Mononuclear cell (primary cell): ENCODE results near the gene MAP2K3. TPM values are rescaled to one million over a fixed set of nuclear protein-coding genes. Genes with fewer than 3 reads are reported as not detected.
"Not testable (repeated sequence)": the region's sequence is repeated elsewhere in the genome, so short reads cannot be mapped to it uniquely, and the experiment has no call there.

Source experiments
- H3K27me3 ChIP-seq: 2 replicates; pipeline ENCODE4 v1.6.0; 2011; ENCODE audit warnings: low read length, control low read depth; ENCODE audit not compliant: insufficient read depth
- H3K4me1 ChIP-seq: 2 replicates; pipeline ENCODE4 v1.5.1; 2011; ENCODE audit warnings: mild to moderate bottlenecking, low read length, control low read depth; ENCODE audit not compliant: insufficient read depth
- H3K4me3 ChIP-seq: 2 replicates; pipeline ENCODE4 v1.5.1; 2011; ENCODE audit warnings: mild to moderate bottlenecking, low read length, moderate library complexity
- H3K9me3 ChIP-seq: 2 replicates; pipeline ENCODE4 v1.5.1; 2011; ENCODE audit warnings: low read depth, mild to moderate bottlenecking, control low read depth, low read length
- total RNA-seq: library from RNA; depleted of rRNA; stranded (reverse); fragments of >200 nt; gene quantifications from one replicate; pipeline ENCODE4 v1.2.3, GENCODE V29; 2012

MAP2K3 gene
- total RNA-seq, 1 donor: 57.4 TPM

DNA sequence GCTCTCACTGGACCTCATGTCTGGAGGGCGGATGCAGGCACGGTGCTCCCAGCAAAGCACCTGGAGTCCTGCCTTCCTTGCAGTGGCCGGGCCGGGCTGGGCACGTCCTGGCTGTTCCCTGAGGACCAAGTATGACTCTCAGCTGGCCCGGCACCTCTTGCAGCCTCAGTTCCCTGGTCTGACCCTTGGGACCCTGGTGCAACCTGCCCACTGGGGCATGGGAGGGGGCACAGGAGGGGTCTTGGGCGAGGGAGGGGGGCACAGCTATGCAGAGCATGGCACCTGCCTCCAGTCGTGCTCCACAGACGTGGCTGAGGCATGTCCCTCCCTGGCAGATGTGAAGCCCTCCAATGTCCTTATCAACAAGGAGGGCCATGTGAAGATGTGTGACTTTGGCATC, 19.6 kb downstream of the MAP2K3 start:
- Histone ChIP-seq H3K4me1 (no peaks in the 10 kb centered on the region), H3K27me3 (no peaks in the 10 kb centered on the region), H3K9me3 (no peaks in the 10 kb centered on the region), H3K4me3 (no peak overlapping the region)

DNA sequence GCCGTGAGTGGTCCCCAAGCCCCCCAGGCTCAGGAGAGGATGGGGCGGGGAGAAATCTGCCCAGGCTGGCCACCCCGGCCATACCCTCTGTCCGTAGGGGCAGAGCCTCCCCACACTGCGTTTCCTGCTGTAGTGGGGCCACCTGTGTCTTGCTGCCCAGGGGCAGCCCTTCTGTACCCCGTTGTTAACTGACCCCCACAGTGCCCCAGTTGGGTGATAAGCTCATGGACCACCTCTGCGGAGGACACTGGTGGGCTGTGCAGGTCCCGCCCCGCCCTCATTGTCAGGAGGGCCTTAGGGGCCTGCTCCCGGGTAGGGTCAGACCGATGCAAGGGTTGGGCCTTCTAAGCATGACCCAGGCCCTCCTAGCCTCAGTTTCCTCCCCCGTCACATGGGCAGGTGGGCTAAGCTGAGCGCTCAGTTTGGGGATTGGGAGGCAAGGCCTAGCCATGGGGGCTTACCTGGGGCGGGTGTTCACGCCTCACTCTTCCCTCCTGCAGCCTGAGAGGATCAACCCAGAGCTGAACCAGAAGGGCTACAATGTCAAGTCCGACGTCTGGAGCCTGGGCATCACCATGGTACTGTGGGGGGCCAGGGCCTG, 20.1 kb downstream of the MAP2K3 start:
- H3K4me3 ChIP-seq, H3K4me1 ChIP-seq, H3K9me3 ChIP-seq, H3K27me3 ChIP-seq: not testable (repeated sequence)

DNA sequence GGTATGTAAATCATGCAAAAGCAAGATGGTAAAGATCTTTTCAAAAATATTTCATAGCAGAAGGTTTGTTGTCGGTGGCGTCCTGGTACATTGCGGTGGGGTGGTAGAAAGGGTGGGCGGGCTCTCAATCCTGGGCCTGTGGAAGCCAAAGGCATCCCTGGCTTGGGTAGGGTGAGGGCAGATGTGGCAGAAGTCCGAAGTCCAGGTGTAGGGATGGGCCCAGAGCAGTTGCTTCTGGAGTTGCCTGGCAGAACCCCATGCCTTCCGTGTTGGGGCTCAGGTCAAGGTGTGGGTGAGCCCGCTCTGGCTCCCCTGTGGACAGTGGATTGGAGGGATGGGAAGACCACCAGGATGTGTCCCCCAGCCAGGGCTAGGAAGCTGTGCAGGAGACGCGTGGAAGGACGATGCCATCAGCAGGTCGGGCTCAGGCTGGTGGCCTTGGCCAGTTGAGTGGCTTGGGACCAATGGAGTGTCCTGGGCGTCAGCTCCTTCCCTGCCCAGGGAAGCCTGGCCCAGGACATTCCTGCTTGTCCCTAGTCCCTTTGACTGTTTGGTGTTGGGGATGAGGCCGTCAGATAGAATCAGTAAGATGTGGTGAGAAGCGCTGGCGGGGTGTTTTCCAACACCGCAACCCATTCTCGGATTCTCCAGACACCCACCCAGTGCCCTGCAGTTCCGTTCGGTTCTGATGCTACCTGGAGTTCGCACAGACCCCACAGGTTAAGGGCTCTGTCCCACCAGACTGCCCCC, 21.1 kb downstream of the MAP2K3 start:
- not testable (repeated sequence) for H3K9me3 ChIP-seq, H3K4me1 ChIP-seq, H3K4me3 ChIP-seq, H3K27me3 ChIP-seq

DNA sequence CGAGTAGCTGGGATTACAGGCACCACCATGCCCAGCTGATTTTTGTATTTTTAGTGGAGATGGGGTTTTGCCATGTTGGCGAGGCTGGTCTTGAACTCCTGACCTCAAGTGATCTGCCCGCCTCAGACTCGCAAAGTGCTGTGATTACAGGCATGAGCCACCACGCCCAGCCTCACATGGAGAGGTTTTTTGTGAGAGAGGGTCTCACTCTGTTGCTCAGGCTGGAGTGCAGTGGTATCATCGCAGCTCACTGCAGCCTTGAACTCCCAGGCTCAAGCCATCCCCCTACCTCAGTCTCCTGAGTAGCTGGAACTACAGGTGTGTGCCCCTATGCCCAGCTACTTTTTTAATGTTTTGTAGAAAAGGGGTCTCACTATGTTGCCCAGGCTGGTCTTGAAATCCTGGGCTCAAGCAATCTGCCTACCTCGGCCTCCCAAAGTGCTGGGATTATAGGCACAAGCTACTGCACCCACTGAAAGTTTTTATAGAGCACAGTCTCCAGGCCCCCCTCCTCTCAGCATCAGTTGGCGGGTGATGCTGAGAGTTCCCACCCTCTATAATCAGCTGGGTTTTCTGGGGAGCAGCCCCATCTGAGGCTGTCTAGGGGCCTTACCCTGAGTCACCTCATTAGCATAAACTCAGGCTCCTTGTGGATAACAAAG, 22.2 kb downstream of the MAP2K3 start:
- H3K4me1 ChIP-seq, H3K27me3 ChIP-seq, H3K9me3 ChIP-seq, H3K4me3 ChIP-seq: not testable (repeated sequence)

DNA sequence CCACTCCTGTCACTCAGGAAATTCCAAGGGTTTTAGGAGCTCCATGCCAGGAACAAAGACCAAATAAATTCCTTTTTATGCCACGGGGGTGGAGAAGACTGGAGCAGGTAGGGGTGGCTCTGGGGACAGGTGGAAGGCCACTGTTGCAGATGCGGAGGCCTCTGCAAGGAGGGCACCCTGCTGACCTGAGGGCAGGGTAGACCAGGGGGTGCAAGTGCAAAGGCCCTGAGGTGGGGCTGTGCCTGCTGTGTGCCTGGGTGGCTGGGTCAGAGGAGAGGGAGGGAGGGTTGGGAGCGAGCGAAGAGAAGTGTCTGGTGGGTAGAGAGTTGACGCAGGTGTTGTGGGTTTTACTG, 22.7 kb downstream of the MAP2K3 start:
- H3K4me1 ChIP-seq, H3K9me3 ChIP-seq, H3K27me3 ChIP-seq, H3K4me3 ChIP-seq: not testable (repeated sequence)

DNA sequence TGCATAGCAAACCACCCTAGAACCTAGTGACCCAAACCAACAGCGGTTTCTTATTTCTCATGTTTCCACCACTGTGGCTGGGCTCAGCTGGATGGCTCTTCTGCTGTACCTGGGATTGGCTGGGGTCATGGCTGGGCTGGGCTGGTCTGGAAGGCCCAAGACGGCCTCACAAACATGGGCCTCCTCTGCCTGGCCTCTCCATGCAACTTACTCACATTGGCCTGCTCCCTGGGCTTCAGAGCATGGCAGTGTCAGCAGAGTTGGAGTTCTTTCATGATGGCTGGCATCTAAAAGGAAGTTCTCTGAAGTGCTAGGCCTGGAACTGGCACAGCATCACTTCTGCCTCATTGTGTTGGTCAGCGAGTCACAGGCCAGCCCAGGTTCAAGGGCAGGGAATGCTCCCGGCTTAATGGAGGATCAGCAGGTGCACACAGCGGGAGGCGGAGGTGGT, 24.4 kb downstream of the MAP2K3 start:
- H3K4me3 ChIP-seq, H3K27me3 ChIP-seq, H3K4me1 ChIP-seq, H3K9me3 ChIP-seq: not testable (repeated sequence)

DNA sequence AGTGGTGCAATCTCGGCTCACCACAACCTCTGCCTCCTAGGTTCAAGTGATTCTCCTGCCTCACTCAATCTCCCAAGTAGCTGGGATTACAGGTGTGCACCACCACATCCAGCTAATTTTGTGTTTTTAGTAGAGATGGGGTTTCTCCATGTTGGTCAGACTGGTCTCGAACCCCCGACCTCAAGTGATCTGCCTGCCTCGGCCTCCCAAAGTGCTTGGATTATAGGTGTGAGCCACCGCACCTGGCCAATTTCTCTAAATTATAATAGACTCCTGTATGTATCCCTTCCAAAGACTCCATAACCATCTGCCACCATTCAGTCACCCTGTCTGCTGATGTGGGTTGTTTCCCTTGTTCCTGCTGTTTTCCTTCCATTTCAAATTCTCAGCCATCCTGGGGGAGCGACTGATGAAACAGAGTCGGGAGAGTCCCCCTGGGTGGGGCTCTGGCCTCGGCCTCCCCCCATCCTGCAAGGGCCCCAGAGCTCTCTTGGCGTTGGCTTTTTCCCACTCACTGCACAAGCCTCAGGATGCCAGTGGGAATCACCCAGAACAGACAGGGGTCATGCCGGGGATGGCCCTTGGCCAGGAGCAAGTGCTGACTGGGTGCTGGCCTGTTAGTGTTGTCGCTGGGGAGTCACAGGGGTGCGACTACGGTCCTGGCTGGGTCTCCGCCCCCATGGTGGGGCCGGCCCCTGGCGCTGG, 25.7 kb downstream of the MAP2K3 start:
- H3K27me3 ChIP-seq, H3K4me3 ChIP-seq, H3K4me1 ChIP-seq, H3K9me3 ChIP-seq: not testable (repeated sequence)

DNA sequence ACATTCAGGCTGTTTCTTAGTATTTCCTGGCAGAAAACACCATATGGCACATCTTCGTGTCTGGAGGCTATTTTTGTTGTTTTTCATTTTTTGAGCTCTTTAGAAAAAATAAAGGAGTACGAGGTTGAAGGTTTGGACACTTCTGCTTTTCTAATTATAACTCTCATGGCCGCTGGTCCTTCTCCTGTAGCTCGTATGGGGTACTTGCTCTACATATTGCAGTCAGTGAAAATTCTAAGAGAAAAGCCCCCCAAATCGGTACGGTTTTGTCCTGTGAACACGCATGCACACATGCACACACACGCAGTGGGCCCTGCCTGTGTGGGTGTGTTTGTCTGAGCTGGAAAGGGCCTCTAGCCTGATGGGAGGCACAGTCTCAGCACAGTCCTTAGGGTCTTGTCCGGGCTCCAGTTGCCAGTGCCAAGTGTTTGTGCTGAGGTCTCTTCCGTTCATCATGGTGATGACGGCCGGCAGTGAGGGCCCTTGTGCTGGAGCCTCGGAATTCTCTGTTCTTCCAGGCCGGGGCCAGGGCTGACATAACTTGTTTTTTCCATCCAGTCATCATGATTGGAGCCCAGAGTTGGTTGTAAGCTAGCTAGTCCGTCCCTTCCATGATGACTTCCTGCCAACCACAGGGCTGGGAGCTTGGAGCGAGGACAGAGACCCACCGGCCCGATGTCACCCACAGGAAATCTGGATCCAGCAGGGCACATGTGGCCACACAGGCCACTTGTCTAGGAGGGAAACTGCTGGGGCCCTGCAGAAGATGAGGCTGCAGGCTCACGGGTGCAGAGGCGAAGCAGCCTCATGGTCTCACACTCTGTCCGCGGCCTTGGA, 26.5 kb downstream of the MAP2K3 start:
- not testable (repeated sequence) for H3K4me1 ChIP-seq, H3K9me3 ChIP-seq, H3K4me3 ChIP-seq, H3K27me3 ChIP-seq

DNA sequence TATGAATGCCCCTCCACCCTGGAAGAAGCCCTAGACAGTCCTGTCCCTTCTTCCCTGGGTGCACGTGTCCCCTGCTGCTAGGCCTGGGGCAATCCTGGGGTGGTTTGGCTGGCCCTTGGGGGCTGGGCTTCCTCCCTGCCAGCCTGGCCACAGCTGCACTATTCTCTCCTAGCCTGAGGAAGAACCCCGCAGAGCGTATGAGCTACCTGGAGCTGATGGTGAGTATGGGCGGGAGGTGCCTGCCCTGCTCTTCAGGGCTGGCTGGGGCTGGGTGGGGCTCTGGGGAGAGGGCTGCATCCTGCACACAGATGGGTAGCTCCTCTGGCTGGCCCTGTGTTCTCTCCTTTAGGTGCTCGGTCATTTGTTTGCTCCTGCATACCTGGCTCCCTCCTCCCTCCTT, 28.8 kb downstream of the MAP2K3 start:
- H3K9me3 ChIP-seq: no peaks in the 10 kb centered on the region
- H3K4me3 ChIP-seq: no peak overlapping the region
- no peaks in the 10 kb centered on the region for H3K27me3 ChIP-seq

DNA sequence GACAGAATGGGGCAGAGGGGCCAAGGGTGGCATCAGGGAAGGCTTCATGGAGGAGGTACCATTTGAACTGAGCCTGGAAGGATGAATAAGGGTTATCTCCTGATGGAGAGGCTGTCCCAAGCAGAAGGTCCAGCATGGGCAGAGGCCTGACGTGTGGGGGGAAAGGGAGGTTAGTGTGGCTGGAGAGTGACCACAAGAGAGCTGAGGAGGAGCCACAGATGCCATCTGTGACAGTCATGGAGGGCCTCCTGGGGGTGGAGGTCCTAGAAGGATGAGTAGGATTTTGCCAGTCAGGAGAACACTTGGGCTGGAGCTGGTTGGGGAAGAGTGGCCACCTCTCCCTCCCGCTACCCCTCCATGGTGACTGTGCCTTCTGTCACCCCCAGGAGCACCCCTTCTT, 29.2 kb downstream of the MAP2K3 start:
- not testable (repeated sequence) for H3K4me1 ChIP-seq, H3K27me3 ChIP-seq, H3K4me3 ChIP-seq, H3K9me3 ChIP-seq

More for the DNA sequence above, 28.8 kb downstream of the MAP2K3 start:
- H3K4me1 ChIP-seq: peaks cover 10% of the 10 kb centered on the region

DNA sequence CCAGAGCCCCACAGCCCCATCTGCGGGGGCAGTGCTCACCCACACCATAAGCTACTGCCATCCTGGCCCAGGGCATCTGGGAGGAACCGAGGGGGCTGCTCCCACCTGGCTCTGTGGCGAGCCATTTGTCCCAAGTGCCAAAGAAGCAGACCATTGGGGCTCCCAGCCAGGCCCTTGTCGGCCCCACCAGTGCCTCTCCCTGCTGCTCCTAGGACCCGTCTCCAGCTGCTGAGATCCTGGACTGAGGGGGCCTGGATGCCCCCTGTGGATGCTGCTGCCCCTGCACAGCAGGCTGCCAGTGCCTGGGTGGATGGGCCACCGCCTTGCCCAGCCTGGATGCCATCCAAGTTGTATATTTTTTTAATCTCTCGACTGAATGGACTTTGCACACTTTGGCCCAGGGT, 29.8 kb downstream of the MAP2K3 start:
- not testable (repeated sequence) for H3K9me3 ChIP-seq, H3K4me3 ChIP-seq, H3K27me3 ChIP-seq, H3K4me1 ChIP-seq

DNA sequence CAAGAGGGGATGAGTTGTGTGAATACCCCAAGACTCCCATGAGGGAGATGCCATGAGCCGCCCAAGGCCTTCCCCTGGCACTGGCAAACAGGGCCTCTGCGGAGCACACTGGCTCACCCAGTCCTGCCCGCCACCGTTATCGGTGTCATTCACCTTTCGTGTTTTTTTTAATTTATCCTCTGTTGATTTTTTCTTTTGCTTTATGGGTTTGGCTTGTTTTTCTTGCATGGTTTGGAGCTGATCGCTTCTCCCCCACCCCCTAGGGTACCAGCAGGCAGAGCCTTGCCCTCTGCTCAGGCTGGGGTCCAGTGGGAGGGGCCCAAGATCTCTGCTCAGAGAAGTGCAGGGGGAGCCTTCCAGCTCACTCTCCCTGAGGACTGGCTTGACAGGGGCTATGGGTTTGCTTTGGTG, 30.2 kb downstream of the MAP2K3 start:
- not testable (repeated sequence) for H3K9me3 ChIP-seq, H3K4me3 ChIP-seq, H3K4me1 ChIP-seq, H3K27me3 ChIP-seq

DNA sequence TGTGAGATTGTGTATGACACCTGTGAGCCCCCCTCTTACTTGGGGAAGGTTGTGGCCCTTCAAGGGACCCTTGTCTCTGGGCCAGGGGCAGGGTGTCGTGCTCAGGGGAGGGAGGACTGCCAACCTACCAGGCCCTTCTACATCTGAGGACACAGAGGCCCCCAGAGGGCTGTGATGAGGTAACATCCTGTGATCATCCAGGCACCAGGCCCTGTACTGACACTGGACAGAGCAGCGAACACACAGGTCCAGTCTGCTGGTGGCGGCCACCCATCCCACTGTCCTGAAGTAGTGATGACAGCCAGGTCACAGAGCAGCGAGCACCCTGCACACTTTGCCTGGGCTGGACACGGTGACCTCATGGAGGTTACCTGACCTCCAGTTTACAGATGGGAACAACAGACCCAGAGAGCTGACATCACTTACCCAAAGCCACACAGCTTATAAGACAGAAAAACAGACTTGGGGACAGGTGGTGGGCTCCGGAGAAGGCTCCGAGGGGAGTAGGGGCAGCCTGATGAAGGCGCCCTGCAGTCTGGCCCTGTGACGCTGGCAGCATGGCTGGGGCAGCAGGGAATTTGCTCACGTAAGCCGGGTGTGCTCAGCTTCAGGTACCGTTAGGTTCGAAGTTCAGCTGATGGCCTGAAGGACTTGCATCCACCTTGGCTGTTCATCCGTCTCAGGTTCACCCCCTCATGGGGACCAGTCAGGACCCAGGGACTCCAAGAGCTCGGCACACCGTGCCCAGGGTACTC, 30.9 kb downstream of the MAP2K3 start:
- H3K27me3 ChIP-seq, H3K4me3 ChIP-seq, H3K9me3 ChIP-seq, H3K4me1 ChIP-seq: not testable (repeated sequence)

DNA sequence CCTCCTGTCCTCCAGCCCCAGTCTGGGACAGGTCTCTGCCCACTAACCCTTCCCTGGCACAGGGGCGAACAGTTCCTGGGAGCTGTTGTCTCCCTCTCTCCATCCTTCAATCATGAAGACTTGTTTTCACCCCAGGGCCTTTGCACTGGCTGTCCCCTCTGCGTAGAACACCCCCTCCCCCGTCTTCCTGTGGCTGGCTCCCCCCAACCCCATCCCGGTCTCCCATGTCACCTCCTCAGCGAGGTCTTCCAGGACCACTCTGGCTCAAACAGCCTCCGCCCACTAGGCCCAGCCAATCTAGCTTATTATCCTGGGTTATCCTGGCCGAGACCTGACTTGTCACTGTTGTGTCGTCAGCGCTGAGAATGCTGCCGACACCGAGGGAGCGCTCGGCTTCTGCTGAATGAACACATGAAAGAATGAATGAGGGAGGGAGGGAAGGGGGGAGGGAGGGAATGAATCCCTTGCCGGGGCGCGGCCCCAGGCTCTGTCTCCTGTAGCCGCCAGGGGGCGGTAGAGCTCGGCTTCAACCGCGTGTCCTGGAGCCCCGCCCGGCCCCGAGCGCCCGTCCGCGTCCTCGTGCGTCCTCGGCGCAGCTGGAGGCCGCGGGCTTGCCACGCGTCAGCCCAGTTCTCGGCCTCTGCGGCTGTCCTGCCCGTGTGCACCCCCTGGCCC, 31.8 kb downstream of the MAP2K3 start:
- not testable (repeated sequence) for H3K4me1 ChIP-seq, H3K9me3 ChIP-seq, H3K4me3 ChIP-seq, H3K27me3 ChIP-seq
